Measurements from ENCODE around the gene DNAJC1.
"Not testable (repeated sequence)": the region's sequence is repeated elsewhere in the genome, so short reads cannot be mapped to it uniquely, and the experiment has no call there.

The DNAJC1 gene

DNA sequence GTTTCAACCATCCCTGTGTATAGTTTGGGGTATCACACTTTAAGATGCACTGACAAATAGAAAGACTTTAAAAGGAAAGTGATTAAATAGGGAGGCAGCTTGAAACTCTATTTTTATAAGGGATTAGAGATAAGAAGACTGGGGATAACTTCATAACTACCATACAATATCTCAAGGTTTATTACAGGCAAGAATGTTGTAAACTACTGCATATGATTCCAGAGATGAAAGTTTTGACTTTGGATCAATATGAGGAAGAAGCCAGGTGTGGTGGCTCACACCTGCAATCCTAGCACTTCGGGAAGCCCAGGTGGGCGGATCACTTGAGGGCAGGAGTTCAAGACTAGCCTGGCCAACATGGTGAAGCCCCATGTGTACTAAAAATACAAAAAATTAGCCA lies 96.1 kb downstream of the DNAJC1 start:
- FAIRE-seq, result no peak
- DNase-seq (ENCODE audit: low spot score), result no peak

DNA sequence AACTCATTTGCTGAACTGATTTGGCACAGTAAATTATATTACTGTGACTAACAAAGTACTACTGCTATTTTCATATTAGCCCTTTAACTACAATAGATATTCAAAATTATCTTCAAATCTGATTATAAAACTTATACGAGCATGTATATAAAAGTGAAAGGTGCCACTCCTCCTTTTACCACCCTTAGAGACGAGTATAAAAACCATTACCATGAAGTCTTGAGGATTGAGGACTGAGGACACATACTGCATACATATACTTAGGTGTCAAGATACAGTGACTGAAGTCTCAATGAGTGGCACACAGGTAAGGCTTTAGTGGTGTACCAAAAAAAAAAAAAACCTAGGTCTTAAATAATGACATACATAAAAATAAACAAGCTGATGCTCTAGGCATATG lies 98.6 kb downstream of the DNAJC1 start:
- FAIRE-seq (no peak), DNase-seq (ENCODE audit: low spot score) (no peak)

DNA sequence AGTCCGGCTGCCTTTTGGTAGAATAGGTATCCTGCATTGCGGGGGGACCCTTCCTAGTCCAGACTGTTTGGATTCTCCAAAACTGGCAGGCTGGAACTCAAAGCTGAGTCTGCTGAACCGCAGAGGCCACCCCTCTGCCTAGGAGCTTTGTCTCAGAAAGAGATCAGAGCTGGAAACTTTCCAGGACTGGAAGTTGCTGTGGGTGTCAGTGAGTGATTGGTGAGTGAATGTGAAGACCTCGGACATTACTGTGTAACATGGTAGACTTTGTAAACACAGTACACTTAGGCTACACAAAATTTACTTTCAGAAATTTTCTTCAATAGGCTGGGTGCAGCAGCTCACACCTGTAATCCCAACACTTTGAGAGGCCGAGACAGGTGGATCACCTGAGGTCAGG lies 103.8 kb downstream of the DNAJC1 start:
- DNase-seq (ENCODE audit: low spot score) (no peak), FAIRE-seq (no peak)

DNA sequence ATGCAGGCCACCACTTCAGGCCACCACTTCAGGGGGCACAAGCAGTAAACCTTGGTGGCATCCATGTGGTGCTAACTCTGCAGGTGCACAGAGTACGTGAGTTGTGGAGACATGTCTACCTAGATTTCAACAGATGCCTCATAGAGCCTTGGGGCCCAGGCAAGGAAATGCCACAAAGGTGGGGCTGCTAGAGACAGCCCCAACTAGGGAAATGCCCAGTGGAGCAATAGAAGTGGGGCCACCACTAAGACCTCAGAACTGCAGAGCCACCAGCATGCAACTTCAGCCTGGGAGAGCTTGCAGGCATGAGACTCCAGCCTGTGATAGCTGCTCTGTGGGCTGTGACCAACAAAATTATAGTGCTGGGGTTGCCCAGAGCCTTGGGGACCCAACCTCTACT lies 107.6 kb downstream of the DNAJC1 start:
- FAIRE-seq (no peak), DNase-seq (ENCODE audit: low spot score) (no peak)

DNA sequence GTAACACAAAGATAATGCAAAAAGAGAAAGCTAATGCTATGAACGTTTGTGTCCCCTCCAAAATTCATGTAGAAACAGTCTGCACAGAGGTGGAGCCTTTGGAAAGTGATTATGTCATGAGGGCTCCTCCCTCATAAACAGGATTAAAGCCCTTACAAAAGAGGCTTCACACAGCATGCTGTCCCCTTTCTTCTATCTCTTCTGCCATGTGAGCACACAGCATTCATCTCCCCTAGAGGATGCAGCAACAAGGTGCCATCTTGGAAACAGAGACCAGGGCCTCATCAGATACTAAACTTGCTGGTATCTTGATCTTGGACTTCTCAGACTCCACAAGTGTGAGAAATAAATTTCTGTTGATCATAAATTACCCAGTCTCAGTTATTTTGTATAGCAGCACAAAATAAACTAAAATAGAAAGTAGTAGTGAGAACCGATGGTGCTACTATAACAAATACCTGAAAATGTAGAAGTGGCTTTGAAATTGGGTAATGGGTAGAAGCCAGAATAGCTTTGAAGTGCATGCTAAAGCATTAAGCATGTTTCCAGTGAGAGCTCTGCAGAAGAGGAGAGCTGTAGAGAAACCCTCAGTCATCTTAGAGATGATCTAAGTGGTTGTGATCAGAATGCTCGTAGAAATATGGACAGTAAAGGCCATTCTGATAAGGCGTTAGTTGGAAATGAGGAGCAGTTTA lies 108.7 kb downstream of the DNAJC1 start:
- DNase-seq (ENCODE audit: low spot score) (no peak), FAIRE-seq (no peak)

DNA sequence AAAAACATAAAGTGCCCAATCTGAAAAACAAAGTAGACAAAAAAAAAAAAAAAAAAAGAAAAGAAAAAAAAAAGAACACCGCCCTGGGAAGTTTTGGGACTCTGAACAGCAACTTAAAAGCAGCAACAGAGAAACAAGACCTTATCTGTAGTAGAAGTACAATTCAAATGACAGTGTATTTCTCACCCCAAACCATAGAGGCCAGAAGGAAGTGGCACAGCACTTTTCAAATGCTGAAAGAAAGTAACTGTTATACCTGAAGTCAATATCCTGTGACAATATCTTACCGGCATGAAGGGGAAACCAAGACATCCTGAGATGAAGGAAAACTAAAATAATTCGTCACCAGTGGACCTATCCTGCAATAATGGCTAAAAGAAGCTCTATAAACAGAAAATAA lies 112.1 kb downstream of the DNAJC1 start:
- no peak for DNase-seq (ENCODE audit: low spot score)
- no peak for FAIRE-seq

DNA sequence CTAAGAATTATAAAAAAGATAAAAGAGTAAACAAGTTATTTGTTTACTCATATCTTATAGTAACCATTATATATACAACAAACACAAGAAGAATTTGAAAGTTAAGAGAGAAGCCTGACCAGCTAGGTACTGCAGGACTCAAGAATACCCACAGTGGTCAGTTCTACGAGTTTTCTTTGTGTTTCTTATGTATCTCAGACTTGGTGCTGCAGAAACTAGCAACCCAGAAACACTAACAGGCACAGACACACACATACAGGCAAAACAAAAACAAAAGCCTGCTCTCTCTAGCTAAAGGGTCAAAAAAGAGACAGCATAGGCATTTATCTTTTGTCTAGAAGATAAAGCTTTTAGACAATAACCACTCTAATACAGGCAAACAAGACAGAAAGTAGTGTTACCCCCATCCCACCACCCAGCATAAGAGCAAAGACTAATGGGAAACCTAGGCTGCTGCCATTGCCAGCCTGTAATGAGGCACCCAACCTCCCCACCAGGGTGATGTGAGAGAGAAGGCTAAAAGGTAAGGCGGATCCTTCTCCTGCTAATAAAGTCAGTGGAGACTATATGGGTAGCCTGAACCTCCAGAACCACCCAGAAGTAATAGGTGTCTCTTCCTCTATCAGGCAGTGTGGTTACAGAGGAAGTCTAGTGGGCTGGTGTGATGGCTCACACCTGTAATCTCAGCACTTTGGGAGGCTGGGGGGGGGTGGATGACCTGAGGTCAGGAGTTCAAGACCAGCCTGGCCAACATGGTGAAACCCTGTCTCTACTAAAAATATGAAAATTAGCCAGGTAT lies 113.9 kb downstream of the DNAJC1 start:
- DNase-seq (ENCODE audit: low spot score) (no peak), FAIRE-seq (no peak)

DNA sequence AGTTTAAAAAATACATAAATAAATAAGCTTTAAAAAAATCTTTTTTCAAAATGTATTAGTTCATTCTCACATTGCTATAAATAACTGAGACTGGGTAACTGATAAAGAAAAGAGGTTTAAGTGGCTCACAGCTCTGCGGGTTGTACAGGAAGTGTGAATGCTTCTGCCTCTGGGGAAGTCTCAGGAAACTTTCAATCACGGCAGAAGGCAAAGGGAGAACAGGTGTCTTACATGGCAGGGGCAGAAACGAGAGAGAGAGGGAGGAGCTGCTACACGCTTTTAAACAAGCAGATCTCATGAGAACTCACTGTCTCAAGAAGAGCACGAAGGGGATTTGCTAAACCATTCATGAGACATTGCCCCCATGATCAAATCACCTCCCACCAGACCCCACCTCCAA lies 114.6 kb downstream of the DNAJC1 start:
- FAIRE-seq (no peak), DNase-seq (ENCODE audit: low spot score) (no peak)

DNA sequence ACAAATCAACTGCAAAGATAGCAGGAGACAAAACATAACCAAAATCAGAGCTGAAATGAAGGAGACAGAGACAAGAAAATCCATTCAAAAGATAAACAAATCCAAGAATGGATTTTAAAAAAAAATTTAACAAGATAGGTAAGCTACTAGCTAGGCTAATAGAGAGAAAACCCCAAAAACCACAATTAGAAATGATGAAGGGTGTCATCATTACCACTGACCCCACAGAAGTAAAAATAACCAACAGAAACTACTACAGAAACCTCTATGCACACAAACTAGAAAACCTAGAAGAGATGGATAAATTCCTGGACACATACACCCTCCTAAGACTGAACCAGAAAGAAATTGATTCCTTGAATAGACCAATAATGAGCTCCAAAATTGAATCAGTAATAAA lies 117.6 kb downstream of the DNAJC1 start:
- FAIRE-seq (no peak), DNase-seq (ENCODE audit: low spot score) (no peak)

DNA sequence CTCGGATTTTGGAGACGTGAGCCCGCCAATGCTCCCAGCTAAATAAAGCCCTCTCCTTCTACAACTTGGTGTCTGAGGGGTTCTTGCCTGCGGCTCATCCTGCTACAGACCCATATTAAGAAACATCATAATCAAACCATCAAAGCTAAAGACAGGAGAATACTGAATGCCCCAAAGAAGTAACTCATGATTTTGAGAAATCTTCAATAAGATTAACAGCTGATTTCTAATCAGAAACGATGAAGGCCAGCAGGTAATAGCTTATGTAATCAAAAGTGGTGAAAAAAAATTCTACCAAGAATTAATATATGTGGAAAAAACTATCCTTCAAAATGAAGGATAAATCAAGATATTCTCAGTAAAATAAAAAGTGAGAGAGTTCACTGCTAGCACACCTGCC lies 130.3 kb downstream of the DNAJC1 start:
- DNase-seq (ENCODE audit: low spot score) (no peak), FAIRE-seq (no peak)

DNA sequence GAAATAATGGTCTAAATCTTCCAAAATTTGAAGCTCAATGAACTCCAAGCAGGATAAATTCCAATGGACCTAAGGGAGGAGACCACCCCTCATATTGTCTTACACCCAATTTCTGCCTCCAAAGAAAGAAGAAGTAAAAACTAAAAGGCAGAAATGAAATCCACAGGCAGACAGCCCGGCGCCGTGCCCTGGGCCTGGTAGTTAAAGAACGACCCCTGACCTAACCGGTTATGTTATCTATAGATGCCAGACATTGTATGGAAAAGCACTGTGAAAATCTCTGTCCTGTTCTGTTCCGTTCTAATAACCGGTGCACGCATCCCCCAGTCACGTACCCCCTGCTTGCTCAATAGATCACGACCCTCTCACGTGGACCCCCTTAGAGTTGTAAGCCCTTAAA lies 130.8 kb downstream of the DNAJC1 start:
- DNase-seq (ENCODE audit: low spot score); FAIRE-seq: not testable (repeated sequence)

DNA sequence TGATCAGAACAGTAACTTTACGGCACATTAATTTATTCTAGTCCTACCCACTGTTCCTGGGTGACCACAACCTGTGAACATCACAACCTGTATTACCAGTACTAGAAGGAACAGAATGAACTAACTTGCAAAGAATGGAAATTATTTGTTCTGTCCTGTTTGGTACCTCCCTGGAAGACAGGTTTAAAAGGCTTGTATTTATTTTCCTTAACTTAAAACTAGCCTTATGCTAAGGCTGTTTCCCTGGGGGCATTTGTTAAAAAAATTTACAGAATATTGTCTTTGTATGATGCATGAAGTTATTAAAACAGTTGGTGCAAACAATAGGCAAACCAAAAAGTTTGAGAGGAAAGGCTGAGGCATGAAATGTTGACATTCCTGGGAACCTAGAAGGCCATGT lies 132.7 kb downstream of the DNAJC1 start:
- FAIRE-seq (no peak), DNase-seq (ENCODE audit: low spot score) (no peak)

DNA sequence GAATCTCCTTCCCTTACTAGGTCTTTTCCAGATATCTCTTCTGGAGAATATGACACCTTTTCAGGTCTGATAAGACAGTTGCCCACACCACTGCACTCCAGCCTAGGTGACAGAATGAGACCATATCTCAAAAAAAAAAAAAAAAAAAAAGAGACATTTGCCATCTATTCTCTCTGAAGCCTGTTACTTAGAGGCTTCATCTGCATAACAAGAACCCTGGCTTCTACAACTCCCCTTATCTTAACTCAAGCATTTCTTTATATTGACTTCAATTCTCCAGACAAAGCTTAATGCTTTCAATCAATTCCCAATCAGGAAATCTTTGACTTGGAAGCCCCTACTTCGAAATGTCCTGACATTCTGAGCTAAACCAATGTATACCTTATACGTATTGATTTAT lies 134.4 kb downstream of the DNAJC1 start:
- DNase-seq (ENCODE audit: low spot score); FAIRE-seq: not testable (repeated sequence)

DNA sequence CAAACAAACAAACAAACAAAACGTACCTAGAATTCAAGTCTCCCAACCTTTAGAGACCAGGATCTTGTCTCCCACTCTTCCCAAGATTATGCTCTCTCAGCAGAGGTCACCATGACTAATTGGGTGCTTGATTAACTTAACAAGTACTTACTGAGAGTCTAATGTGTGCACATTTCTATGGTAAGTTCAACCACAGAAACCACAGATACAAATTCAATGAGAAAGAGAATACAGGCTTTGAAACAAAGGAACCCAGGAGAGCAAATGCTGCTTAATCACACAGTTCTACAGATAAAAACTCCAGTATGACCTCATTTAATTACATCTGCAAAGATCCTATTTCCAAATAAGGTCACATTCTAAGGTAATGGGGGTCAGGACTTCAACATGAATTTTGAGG lies 142.8 kb downstream of the DNAJC1 start:
- peak; percentile 54 for DNase-seq (ENCODE audit: low spot score)
- peak; percentile 71 for FAIRE-seq

DNA sequence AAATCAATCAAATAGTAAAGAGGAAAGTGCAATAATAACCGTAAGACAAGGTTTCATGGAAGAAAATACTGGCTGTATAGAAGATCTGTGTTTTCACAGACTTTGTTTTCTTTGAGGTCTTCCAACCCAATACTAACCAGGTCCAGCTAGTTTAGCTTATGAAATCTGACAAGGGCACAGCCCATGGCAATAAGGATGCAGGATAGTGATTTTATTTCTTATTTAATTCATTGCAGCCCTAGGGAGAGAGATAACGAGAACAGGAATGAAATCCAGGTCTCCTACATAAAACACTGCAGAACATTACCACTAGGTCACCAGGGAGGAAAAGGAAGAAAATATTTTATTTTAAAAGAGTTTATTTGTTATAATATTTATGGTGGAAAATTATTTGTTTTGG lies 145.1 kb downstream of the DNAJC1 start:
- DNase-seq (ENCODE audit: low spot score) (no peak), FAIRE-seq (no peak)

DNA sequence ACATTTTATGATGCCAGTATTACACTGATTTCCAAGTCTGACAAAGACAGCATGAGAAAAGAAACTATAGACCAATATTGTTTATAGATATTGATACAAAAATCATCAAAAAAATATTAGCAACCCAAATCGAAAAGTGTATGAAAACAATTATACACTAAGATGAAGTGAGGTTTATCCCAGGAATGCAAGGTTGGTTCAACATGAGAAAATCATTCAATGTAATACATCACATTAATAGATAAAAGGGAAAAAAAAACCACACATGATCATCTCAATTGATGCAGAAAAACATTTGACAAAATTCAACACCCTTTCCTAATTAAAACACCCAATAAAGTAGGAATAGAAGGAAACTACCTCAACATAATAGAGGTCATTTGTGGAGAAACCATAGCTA lies 153.9 kb downstream of the DNAJC1 start:
- no peak for FAIRE-seq

DNA sequence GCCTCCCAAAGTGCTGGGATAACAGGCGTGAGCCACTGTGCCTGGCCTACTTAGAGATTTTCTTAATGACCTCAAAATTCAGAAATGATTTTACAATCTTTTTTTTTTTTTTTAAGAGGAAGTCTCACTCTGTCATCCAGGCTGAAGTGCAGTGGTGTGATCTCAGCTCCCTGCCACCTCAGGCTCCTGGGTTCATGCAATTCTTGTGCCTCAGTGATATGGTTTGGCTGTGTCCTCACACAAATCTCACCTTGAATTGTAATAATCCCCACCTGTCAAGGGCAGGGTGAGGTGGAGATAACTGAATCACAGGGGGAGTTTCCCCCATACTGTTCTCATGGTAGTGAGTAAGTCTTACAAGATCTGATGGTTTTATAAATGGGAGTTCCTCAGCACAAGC lies 159.9 kb downstream of the DNAJC1 start:
- no peak for FAIRE-seq
- no peak for DNase-seq (ENCODE audit: low spot score)

More for the DNA sequence above, 153.9 kb downstream of the DNAJC1 start:
- no peak for DNase-seq (ENCODE audit: low spot score)

DNA sequence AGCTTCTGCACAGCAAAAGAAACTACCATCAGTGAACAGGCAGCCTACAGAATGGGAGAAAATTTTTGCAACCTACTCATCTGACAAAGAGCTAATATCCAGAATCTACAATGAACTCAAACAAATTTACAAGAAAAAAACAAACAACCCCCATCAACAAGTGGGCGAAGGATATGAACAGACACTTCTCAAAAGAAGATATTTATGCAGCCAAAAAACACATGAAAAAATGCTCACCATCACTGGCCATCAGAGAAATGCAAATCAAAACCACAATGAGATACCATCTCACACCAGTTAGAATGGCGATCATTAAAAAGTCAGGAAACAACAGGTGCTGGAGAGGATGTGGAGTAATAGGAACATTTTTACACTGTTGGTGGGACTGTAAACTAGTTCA lies 162.3 kb downstream of the DNAJC1 start:
- FAIRE-seq; DNase-seq (ENCODE audit: low spot score): not testable (repeated sequence)

DNA sequence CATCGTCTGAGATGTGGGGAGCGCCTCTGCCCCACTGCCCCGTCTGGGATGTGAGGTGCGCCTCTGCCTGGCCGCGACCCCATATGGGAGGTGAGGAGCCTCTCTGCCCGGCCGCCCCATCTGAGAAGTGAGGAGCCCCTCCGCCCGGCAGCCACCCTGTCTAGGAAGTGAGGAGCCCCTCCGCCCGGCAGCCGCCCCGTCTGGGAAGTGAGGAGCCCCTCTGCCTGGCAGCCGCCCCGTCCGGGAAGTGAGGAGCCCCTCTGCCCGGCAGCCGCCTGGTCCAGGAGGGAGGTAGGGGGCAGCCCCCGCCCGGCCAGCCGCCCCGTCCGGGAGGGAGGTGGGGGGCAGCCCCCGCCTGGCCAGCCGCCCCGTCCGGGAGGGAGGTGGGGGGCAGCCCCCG lies 166.0 kb downstream of the DNAJC1 start:
- not testable (repeated sequence) for FAIRE-seq

DNA sequence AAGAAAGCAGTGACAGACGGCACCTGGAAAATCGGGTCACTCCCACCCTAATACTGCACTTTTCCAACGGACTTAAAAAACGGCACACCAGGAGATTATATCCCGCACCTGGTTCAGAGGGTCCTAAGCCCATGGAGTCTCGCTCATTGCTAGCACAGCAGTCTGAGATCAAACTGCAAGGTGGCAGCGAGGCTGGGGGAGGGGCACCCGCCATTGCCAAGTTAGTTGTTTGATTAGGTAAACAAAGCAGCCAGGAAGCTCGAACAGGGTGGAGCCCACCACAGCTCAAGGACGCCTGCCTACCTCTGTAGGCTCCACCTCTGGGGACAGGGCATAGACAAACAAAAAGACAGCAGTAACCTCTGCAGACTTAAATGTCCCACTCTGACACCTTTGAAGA lies 169.0 kb downstream of the DNAJC1 start:
- FAIRE-seq; DNase-seq (ENCODE audit: low spot score): not testable (repeated sequence)

More for the DNA sequence above, 166.0 kb downstream of the DNAJC1 start:
- DNase-seq (ENCODE audit: low spot score), result not testable (repeated sequence)

DNA sequence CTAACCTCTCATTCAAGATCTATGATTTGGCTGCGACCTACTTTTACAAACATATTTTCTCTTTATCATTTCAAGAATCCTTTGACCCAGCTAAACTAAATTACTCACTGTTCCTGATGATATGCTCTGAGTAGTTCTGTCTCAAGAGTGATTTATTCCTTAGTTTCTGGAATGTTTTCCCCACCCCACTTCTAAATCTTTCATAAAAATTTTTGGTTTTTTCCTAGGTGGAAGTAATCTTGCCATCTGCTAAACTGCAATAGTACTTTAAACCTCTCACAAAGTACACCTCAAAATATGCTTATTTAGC lies 170.8 kb downstream of the DNAJC1 start:
- DNase-seq (ENCODE audit: low spot score) (no peak), FAIRE-seq (no peak)

DNA sequence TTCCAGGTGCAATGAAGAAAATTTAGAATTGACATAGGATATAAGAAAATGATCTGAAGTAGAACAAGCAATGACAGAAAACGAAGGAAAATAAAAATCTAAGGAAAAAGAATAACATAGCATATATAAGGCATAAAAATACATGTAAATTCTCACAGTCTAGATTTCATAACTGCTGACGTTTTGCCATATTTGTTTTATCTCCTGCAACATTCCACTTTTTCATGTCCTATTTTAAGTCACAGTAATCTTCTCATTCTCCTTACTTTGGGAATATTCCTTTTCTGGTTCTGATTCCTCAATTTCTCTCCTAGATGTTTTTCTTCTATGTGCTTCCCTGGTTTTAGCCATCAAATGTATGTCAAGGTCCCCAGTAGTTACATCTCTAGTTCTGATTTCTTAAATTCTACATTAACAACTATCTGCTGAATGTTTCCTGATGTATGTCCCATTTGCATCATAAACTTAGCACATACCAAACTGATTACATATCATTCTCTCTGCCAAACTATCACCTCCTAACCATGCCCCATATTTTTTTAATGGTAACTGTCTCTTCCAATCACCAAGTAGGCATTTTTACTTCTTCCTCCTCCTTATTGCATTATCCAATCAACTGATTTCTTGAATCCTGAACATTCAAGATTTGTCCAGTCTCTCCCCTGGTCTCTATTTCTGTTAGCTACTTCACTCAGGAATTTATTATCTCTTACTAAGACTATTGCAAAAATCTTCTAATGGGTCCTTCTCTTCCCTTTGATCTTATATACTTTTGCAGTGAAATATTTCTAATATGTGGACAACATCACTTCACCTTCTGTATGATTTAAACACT lies 171.3 kb downstream of the DNAJC1 start:
- no peak for DNase-seq (ENCODE audit: low spot score)
- FAIRE-seq, result no peak

Data from RCC 7860 (cell line).